A549 treated with AZD9567 at 1 μM for 4 hours (cell line): Measurements from ENCODE around the gene TNFRSF25. TPM values are rescaled to one million over a fixed set of nuclear protein-coding genes. Genes with fewer than 3 reads are reported as not detected.

Experiments
- total RNA-seq: library from RNA; stranded (reverse); fragments of 200-300 nt; extraction: Qiagen RNA extraction; gene quantifications from 5 replicates; pipeline ENCODE4 v1.2.3, GENCODE V29; 2022; ENCODE audit not compliant: insufficient read depth

Gene TNFRSF25
- total RNA-seq: 2.7 to 3.3 TPM (median 3.1 TPM) in 5 replicates

GRCh38 chr1:6466023-6466422 lies at the start of gene TNFRSF25:
TNFRSF25 (minus strand) TSS chr1:6466173; CDS start chr1:6466107, 66 bp downstream.

DNA sequence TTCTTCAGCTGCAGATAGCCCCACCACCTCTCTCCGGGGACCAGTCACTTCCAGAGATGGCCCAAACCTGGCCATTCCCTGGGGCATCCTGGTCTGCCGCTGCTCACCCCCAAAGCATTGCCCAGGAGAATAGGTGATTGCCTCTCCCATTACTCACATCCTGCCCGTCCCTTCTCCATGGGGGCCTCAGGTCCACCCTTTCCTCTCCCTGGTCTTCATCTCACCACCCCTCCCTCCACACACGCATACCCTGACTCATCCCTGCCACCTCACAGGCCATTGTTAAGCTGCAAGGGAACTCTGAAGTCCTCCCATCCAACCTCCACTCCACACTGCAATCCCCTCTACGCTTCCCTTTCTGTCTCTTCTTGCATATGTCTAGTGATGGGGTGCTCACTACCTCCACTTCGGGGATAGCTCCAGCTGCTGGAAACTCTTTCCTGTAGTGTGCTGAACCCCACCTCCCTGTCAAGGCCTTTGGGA lies 25.5 kb upstream of the TNFRSF25 start, which contains the start of gene PLEKHG5:
Gene PLEKHG5, minus strand, starts transcription at position 188 of the 483 bp plus-strand sequence. CDS start 14,096 bp downstream, outside the sequence.

GRCh38 chr1:6424619-6425593 lies 41.1 kb downstream of the TNFRSF25 start, which contains the start of gene ESPN:
ESPN (plus strand) TSS chr1:6424776; CDS start chr1:6424956, 180 bp downstream.

DNA sequence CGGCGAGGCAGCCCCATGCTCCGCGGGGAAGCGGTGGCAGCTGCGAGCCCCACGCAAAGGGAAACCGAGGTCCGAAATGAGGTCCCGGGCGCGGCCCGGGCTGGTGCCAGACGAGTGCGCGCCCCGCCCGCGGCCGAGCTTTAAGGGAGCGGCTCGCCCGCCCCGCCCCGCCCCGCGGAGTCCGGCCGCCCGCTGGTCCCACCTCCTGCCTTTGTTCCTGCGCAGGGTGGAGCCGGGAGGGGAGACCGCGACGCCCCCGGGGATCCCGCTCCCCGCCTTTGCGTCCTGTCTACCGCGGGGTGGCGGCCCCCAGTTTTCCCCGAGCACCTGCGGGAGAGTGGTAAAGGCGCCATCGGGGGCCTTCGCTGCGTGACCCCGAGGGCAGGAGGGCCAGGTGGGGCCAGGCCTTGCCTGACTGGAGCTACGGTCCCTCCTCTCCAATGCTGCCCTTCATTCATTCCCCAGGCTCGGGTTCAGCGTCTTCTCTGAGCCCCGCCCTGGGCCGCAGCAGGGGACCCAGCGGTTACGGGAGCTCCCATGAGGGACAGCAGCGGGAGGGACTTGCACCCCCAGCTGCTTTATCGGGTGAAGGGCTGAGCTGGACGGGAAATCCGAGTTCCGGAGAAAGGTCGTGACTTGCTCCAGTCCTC lies 46.0 kb downstream of the TNFRSF25 start, which contains the start of gene HES2:
Gene HES2, minus strand, starts transcription at position 116 of the 650 bp plus-strand sequence. Its CDS starts 99 bp downstream, at position 17.

Other genes with a start within 250 kb of the TNFRSF25 start
- gene ICMT, start 230.2 kb downstream of the TNFRSF25 start, total RNA-seq: 53.7 to 58.8 TPM (median 57.7 TPM) in 5 replicates
- gene HES3, start 222.0 kb downstream of the TNFRSF25 start, total RNA-seq: not detected in 5 replicates
- gene GPR153, start 205.1 kb downstream of the TNFRSF25 start, total RNA-seq: 2.5 to 3.1 TPM (median 2.7 TPM) in 5 replicates
- 79.6 to 101 TPM (median 90.4 TPM) in 5 replicates for gene ACOT7, start 72.4 kb downstream of the TNFRSF25 start, total RNA-seq
- 4.4 to 6.3 TPM (median 4.8 TPM) in 5 replicates for gene HES2, start 46.3 kb downstream of the TNFRSF25 start, total RNA-seq
- 0.36 to 0.90 TPM (median 0.73 TPM) in 4 of 5 replicates, not detected in the other for gene ESPN, start 41.4 kb downstream of the TNFRSF25 start, total RNA-seq
- gene PLEKHG5, start 25.5 kb upstream of the TNFRSF25 start, total RNA-seq: 1.3 to 3.7 TPM (median 3.0 TPM) in 5 replicates
- gene NOL9, start 88.3 kb upstream of the TNFRSF25 start, total RNA-seq: 3.9 to 8.0 TPM (median 4.6 TPM) in 5 replicates
- 0.02 TPM in 1 of 5 replicates, not detected in the others for gene TAS1R1, start 89.1 kb upstream of the TNFRSF25 start, total RNA-seq
- 16.0 to 20.7 TPM (median 18.8 TPM) in 5 replicates for gene ZBTB48, start 113.8 kb upstream of the TNFRSF25 start, total RNA-seq
- 18.9 to 28.2 TPM (median 21.7 TPM) in 5 replicates for gene KLHL21, start 136.7 kb upstream of the TNFRSF25 start, total RNA-seq
- 7.4 to 10.6 TPM (median 9.1 TPM) in 5 replicates for gene PHF13, start 147.6 kb upstream of the TNFRSF25 start, total RNA-seq
- 17.1 to 20.6 TPM (median 19.0 TPM) in 5 replicates for gene THAP3, start 158.7 kb upstream of the TNFRSF25 start, total RNA-seq
- gene DNAJC11, start 235.6 kb upstream of the TNFRSF25 start, total RNA-seq: 30.5 to 83.5 TPM (median 32.3 TPM) in 5 replicates